GM23338 (cell line): ENCODE data around the gene PDE6C. TPM values are rescaled to one million over a fixed set of nuclear protein-coding genes. Genes with fewer than 3 reads are reported as not detected.

ENCODE experiments used
- ATAC-seq: fragments of 200-7000 bp; cut with Tn5 transposase; 3 replicates; pipeline ENCODE4 v1.9.1; 2020
- DNase-seq: peaks from one replicate; pipeline ENCODE4 v3.0.0-alpha.2; 2015; ENCODE audit warnings: low spot score
- H2AFZ ChIP-seq: fragments of 200-600 bp; sonication (generic); 2 replicates; pipeline ENCODE4 v1.8.0; 2016; ENCODE audit warnings: antibody characterized with exemption, mild to moderate bottlenecking, moderate library complexity
- H3F3A ChIP-seq: fragments of 200-600 bp; sonication (generic); replicated peaks from 2 replicates; pipeline ENCODE4 v1.8.0; 2017; ENCODE audit warnings: antibody characterized with exemption, mixed run types, low read depth
- H3K27ac ChIP-seq: fragments of 200-600 bp; sonication (generic); 2 replicates; pipeline ENCODE4 v1.6.1; 2016; ENCODE audit warnings: low read depth
- H3K27me3 ChIP-seq: fragments of 200-600 bp; sonication (generic); 2 replicates; pipeline ENCODE4 v1.8.0; 2016; ENCODE audit warnings: mild to moderate bottlenecking, mixed run types, moderate library complexity; ENCODE audit not compliant: insufficient read depth
- H3K36me3 ChIP-seq: fragments of 200-600 bp; sonication (generic); 2 replicates; pipeline ENCODE4 v1.8.0; 2016; ENCODE audit warnings: mild to moderate bottlenecking; ENCODE audit not compliant: insufficient read depth
- H3K4me1 ChIP-seq: fragments of 200-600 bp; sonication (generic); 2 replicates; pipeline ENCODE4 v1.8.0; 2016; ENCODE audit warnings: mild to moderate bottlenecking, moderate library complexity; ENCODE audit not compliant: insufficient read depth
- H3K4me2 ChIP-seq: fragments of 200-600 bp; sonication (generic); 2 replicates; pipeline ENCODE4 v1.7.1; 2017; ENCODE audit warnings: mixed run types
- H3K4me3 ChIP-seq: fragments of 200-600 bp; sonication (generic); 2 replicates; pipeline ENCODE4 v1.6.1; 2016; ENCODE audit warnings: mixed run types
- H3K79me2 ChIP-seq: fragments of 200-600 bp; sonication (generic); replicated peaks from 2 replicates; pipeline ENCODE4 v1.8.0; 2017; ENCODE audit warnings: mild to moderate bottlenecking; ENCODE audit not compliant: insufficient read depth
- H3K9me2 ChIP-seq: fragments of 200-600 bp; sonication (generic); 2 replicates; pipeline ENCODE4 v1.8.0; 2017; ENCODE audit not compliant: insufficient read depth
- H4K20me1 ChIP-seq: fragments of 200-600 bp; sonication (generic); replicated peaks from 2 replicates; pipeline ENCODE4 v1.8.0; 2017; ENCODE audit warnings: mild to moderate bottlenecking; ENCODE audit not compliant: insufficient read depth
- H3K27ac Mint-ChIP-seq: 2 replicates; pipeline ENCODE4 v1.8.0; 2020; ENCODE audit warnings: inconsistent platforms, mild to moderate bottlenecking, moderate library complexity, mixed read lengths
- H3K27me3 Mint-ChIP-seq: 3 replicates; pipeline ENCODE4 v1.8.0; 2022; ENCODE audit warnings: low read depth, mild to moderate bottlenecking, moderate library complexity, mixed read lengths, inconsistent platforms; ENCODE audit not compliant: insufficient read depth, poor library complexity
- H3K36me3 Mint-ChIP-seq: 3 replicates; pipeline ENCODE4 v1.8.0; 2021; ENCODE audit warnings: low read depth, mild to moderate bottlenecking, inconsistent platforms, moderate library complexity, mixed read lengths
- H3K4me1 Mint-ChIP-seq: 3 replicates; pipeline ENCODE4 v1.8.0; 2020; ENCODE audit warnings: mild to moderate bottlenecking, inconsistent platforms, mixed read lengths
- H3K4me3 Mint-ChIP-seq: 3 replicates; pipeline ENCODE4 v1.8.0; 2021; ENCODE audit warnings: moderate library complexity, mild to moderate bottlenecking, inconsistent platforms, mixed read lengths
- H3K9me3 Mint-ChIP-seq: 3 replicates; pipeline ENCODE4 v1.8.0; 2020; ENCODE audit warnings: moderate library complexity, mild to moderate bottlenecking, inconsistent platforms, mixed read lengths
- CREB1 ChIP-seq: fragments of 250-450 bp; sonication (Bioruptor Pico); IDR thresholded peaks from 2 replicates; pipeline ENCODE4 v1.5.0; 2020; ENCODE audit warnings: low read depth, mild to moderate bottlenecking, moderate library complexity
- EZH2phosphoT487 ChIP-seq: fragments of 200-600 bp; sonication (generic); IDR thresholded peaks from one replicate; pipeline ENCODE4 v1.8.1; 2018; ENCODE audit warnings: antibody characterized with exemption; ENCODE audit not compliant: unreplicated experiment
- STAT1 ChIP-seq: IDR thresholded peaks from one replicate; pipeline ENCODE4 v1.6.1; 2016; ENCODE audit warnings: antibody characterized with exemption; ENCODE audit not compliant: unreplicated experiment
- ZNF331 ChIP-seq: fragments of 250-450 bp; sonication (Bioruptor Pico); IDR thresholded peaks from 2 replicates; pipeline ENCODE4 v1.5.0; 2020; ENCODE audit warnings: low read depth, mild to moderate bottlenecking, moderate library complexity
- polyA plus RNA-seq: library from polyadenylated mRNA; unstranded; fragments of >200 nt; fragmentation: Nextera tagmentation; extraction: Ambion mirVana; gene quantifications from 2 replicates; pipeline ENCODE4 v1.2.1, GENCODE V29; 2016
- total RNA-seq: library from RNA; depleted of rRNA; stranded (reverse); fragments of >200 nt; shearing (Covaris generic); gene quantifications from 2 replicates; pipeline ENCODE4 v1.2.3, GENCODE V29; 2014
- TF ChIP-seq, protein P1 (sequence below): fragments of 250-450 bp; sonication (Bioruptor Pico); IDR thresholded peaks from 2 replicates; pipeline ENCODE4 v1.5.0; 2020; ENCODE audit warnings: mild to moderate bottlenecking, moderate library complexity
- TF ChIP-seq, protein P2 (sequence below): IDR thresholded peaks from 2 replicates; pipeline ENCODE4 v1.6.1; 2016; ENCODE audit warnings: antibody characterized with exemption
- TF ChIP-seq, protein P3 (sequence below): IDR thresholded peaks from one replicate; pipeline ENCODE4 v1.6.1; 2018; ENCODE audit warnings: antibody characterized with exemption; ENCODE audit not compliant: unreplicated experiment
- TF ChIP-seq, protein P4 (sequence below), 2 experiments: fragments of 200-600 bp in 1 of 2; sonication (generic) in 1 of 2; conservative IDR thresholded peaks; 2 replicates each; pipeline versions ENCODE4 v1.5.1 to v1.6.1; 2016 to 2017; ENCODE audit warnings: antibody characterized with exemption in 2 of 2, low read depth in 2 of 2, mild to moderate bottlenecking in 2 of 2, moderate library complexity in 1 of 2

Gene PDE6C
- total and polyA plus RNA-seq, 2 experiments from 2014 or later = 0.06 TPM; not detected in 1

DNA sequence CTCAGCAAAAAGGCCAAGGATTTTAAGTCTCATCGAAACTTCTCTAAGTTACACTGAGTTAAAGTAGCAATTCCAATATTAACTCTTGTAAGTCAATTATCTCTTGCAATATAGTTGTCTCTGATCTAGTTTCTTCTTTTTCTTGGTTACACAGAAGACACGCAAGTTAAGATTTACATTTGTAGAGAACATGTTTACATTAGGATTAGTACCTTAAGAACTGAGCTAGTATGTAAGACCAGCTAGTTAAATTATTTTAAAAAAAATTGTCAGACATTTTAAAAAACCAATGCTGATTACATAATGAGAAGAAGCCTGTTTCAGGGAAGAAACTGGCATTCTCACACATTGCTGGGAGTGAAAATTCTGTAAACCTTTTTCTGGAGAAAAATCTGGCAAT is 58.7 kb downstream of the PDE6C start:
- no peaks in the 10 kb centered on the region for H3K4me1 Mint-ChIP-seq
- H3K9me3 Mint-ChIP-seq = no peaks in the 10 kb centered on the region
- Histone ChIP-seq H3F3A (no peaks in the 10 kb centered on the region), H4K20me1 (no peaks in the 10 kb centered on the region; the same call in 1 of the 2 replicates), H3K27me3 (no peaks in the 10 kb centered on the region), H3K9me2 (no peaks in the 10 kb centered on the region), H3K4me1 (no peaks in the 10 kb centered on the region), H3K4me3 (no peak overlapping the region), H3K4me2 (no peak overlapping the region), H2AFZ (no peak overlapping the region), H3K79me2 (no peaks in the 10 kb centered on the region), H3K36me3 (peaks cover 8% of the 10 kb centered on the region; the same call in 1 of the 2 replicates), H3K27ac (no peak overlapping the region)
- no peak for ATAC-seq
- no peak for DNase-seq
- TF ChIP-seq, protein P1, sequence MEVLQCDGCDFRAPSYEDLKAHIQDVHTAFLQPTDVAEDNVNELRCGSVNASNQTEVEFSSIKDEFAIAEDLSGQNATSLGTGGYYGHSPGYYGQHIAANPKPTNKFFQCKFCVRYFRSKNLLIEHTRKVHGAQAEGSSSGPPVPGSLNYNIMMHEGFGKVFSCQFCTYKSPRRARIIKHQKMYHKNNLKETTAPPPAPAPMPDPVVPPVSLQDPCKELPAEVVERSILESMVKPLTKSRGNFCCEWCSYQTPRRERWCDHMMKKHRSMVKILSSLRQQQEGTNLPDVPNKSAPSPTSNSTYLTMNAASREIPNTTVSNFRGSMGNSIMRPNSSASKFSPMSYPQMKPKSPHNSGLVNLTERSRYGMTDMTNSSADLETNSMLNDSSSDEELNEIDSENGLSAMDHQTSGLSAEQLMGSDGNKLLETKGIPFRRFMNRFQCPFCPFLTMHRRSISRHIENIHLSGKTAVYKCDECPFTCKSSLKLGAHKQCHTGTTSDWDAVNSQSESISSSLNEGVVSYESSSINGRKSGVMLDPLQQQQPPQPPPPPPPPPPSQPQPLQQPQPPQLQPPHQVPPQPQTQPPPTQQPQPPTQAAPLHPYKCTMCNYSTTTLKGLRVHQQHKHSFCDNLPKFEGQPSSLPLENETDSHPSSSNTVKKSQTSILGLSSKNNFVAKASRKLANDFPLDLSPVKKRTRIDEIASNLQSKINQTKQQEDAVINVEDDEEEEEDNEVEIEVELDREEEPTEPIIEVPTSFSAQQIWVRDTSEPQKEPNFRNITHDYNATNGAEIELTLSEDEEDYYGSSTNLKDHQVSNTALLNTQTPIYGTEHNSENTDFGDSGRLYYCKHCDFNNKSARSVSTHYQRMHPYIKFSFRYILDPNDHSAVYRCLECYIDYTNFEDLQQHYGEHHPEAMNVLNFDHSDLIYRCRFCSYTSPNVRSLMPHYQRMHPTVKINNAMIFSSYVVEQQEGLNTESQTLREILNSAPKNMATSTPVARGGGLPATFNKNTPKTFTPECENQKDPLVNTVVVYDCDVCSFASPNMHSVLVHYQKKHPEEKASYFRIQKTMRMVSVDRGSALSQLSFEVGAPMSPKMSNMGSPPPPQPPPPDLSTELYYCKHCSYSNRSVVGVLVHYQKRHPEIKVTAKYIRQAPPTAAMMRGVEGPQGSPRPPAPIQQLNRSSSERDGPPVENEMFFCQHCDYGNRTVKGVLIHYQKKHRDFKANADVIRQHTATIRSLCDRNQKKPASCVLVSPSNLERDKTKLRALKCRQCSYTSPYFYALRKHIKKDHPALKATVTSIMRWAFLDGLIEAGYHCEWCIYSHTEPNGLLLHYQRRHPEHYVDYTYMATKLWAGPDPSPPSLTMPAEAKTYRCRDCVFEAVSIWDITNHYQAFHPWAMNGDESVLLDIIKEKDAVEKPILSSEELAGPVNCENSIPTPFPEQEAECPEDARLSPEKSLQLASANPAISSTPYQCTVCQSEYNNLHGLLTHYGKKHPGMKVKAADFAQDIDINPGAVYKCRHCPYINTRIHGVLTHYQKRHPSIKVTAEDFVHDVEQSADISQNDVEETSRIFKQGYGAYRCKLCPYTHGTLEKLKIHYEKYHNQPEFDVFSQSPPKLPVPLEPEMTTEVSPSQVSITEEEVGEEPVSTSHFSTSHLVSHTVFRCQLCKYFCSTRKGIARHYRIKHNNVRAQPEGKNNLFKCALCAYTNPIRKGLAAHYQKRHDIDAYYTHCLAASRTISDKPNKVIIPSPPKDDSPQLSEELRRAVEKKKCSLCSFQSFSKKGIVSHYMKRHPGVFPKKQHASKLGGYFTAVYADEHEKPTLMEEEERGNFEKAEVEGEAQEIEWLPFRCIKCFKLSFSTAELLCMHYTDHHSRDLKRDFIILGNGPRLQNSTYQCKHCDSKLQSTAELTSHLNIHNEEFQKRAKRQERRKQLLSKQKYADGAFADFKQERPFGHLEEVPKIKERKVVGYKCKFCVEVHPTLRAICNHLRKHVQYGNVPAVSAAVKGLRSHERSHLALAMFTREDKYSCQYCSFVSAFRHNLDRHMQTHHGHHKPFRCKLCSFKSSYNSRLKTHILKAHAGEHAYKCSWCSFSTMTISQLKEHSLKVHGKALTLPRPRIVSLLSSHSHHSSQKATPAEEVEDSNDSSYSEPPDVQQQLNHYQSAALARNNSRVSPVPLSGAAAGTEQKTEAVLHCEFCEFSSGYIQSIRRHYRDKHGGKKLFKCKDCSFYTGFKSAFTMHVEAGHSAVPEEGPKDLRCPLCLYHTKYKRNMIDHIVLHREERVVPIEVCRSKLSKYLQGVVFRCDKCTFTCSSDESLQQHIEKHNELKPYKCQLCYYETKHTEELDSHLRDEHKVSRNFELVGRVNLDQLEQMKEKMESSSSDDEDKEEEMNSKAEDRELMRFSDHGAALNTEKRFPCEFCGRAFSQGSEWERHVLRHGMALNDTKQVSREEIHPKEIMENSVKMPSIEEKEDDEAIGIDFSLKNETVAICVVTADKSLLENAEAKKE (CRISPR knock-in tag) = no peak
- no peak for TF ChIP-seq ZNF331
- H3K27me3 Mint-ChIP-seq = no peaks in the 10 kb centered on the region
- H3K36me3 Mint-ChIP-seq = peaks cover 24% of the 10 kb centered on the region; the same call in 2 of the 3 replicates
- H3K4me3 Mint-ChIP-seq = no peak overlapping the region
- H3K27ac Mint-ChIP-seq = no peak overlapping the region

DNA sequence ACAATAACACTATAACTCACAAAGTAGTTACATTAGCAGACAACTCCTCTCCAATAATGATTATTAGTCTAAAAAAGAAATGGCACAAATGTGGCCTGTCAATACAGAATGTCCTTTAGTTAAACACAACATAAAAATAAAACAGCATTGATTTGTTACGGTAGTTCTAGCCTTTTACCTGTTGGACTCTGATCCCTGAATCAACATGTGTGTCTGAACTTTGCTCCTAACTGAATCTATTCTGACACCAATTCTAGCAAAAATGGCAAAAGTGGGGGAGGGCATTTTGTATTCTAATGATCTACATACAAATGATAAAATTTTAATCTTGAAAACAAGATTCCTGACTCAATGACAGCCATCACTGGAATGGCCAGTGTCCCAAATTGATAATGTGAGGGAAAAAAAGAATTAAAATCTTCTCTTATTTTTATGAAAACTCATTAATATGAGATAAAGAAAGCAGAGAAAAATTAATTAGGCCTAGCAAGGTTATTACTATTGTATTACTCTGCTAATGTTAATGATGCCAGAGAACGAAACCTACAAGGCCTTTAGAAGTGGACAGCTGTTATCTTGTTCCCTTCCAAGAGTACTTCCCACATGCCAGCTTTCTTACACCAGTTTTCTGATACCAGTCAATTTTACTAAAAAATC is 59.8 kb downstream of the PDE6C start:
- H3K4me3 ChIP-seq = no peak overlapping the region
- H3K36me3 ChIP-seq = peaks cover 8% of the 10 kb centered on the region; the same call in 1 of the 2 replicates
- H3K27me3 Mint-ChIP-seq = no peaks in the 10 kb centered on the region
- no peaks in the 10 kb centered on the region for H3K9me3 Mint-ChIP-seq
- H3K4me2 ChIP-seq = no peak overlapping the region
- H3K4me1 ChIP-seq = no peaks in the 10 kb centered on the region
- no peak overlapping the region for H2AFZ ChIP-seq
- no peaks in the 10 kb centered on the region for H3K4me1 Mint-ChIP-seq
- H3K27ac ChIP-seq = no peak overlapping the region
- no peaks in the 10 kb centered on the region; the same call in 1 of the 2 replicates for H4K20me1 ChIP-seq
- no peaks in the 10 kb centered on the region for H3F3A ChIP-seq
- H3K27ac Mint-ChIP-seq = no peak overlapping the region
- ATAC-seq = no peak
- H3K79me2 ChIP-seq = no peaks in the 10 kb centered on the region
- H3K27me3 ChIP-seq = no peaks in the 10 kb centered on the region
- TF ChIP-seq CREB1 (CRISPR knock-in tag) (no peak), EZH2phosphoT487 (no peak), STAT1 (no peak)
- TF ChIP-seq, protein P2, sequence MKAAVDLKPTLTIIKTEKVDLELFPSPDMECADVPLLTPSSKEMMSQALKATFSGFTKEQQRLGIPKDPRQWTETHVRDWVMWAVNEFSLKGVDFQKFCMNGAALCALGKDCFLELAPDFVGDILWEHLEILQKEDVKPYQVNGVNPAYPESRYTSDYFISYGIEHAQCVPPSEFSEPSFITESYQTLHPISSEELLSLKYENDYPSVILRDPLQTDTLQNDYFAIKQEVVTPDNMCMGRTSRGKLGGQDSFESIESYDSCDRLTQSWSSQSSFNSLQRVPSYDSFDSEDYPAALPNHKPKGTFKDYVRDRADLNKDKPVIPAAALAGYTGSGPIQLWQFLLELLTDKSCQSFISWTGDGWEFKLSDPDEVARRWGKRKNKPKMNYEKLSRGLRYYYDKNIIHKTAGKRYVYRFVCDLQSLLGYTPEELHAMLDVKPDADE = no peak
- TF ChIP-seq, protein P3, sequence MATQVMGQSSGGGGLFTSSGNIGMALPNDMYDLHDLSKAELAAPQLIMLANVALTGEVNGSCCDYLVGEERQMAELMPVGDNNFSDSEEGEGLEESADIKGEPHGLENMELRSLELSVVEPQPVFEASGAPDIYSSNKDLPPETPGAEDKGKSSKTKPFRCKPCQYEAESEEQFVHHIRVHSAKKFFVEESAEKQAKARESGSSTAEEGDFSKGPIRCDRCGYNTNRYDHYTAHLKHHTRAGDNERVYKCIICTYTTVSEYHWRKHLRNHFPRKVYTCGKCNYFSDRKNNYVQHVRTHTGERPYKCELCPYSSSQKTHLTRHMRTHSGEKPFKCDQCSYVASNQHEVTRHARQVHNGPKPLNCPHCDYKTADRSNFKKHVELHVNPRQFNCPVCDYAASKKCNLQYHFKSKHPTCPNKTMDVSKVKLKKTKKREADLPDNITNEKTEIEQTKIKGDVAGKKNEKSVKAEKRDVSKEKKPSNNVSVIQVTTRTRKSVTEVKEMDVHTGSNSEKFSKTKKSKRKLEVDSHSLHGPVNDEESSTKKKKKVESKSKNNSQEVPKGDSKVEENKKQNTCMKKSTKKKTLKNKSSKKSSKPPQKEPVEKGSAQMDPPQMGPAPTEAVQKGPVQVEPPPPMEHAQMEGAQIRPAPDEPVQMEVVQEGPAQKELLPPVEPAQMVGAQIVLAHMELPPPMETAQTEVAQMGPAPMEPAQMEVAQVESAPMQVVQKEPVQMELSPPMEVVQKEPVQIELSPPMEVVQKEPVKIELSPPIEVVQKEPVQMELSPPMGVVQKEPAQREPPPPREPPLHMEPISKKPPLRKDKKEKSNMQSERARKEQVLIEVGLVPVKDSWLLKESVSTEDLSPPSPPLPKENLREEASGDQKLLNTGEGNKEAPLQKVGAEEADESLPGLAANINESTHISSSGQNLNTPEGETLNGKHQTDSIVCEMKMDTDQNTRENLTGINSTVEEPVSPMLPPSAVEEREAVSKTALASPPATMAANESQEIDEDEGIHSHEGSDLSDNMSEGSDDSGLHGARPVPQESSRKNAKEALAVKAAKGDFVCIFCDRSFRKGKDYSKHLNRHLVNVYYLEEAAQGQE = no peak
- TF ChIP-seq, protein P4, sequence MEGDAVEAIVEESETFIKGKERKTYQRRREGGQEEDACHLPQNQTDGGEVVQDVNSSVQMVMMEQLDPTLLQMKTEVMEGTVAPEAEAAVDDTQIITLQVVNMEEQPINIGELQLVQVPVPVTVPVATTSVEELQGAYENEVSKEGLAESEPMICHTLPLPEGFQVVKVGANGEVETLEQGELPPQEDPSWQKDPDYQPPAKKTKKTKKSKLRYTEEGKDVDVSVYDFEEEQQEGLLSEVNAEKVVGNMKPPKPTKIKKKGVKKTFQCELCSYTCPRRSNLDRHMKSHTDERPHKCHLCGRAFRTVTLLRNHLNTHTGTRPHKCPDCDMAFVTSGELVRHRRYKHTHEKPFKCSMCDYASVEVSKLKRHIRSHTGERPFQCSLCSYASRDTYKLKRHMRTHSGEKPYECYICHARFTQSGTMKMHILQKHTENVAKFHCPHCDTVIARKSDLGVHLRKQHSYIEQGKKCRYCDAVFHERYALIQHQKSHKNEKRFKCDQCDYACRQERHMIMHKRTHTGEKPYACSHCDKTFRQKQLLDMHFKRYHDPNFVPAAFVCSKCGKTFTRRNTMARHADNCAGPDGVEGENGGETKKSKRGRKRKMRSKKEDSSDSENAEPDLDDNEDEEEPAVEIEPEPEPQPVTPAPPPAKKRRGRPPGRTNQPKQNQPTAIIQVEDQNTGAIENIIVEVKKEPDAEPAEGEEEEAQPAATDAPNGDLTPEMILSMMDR (conservative IDR thresholded peaks at IDR 0.05; ENCODE audit: low read depth in 2 of 2) = no peak
- peaks cover 19% of the 10 kb centered on the region; the same call in 2 of the 3 replicates for H3K36me3 Mint-ChIP-seq
- no peak overlapping the region for H3K4me3 Mint-ChIP-seq
- DNase-seq = no peak
- no peaks in the 10 kb centered on the region for H3K9me2 ChIP-seq
